ENCODE measurements around the gene GTF2E1.
A peak's percentile ranks its signal among the peaks of the same experiment; 100 is the strongest.
"Not testable (repeated sequence)": the region's sequence is repeated elsewhere in the genome, so short reads cannot be mapped to it uniquely, and the experiment has no call there.

GTF2E1 gene

DNA sequence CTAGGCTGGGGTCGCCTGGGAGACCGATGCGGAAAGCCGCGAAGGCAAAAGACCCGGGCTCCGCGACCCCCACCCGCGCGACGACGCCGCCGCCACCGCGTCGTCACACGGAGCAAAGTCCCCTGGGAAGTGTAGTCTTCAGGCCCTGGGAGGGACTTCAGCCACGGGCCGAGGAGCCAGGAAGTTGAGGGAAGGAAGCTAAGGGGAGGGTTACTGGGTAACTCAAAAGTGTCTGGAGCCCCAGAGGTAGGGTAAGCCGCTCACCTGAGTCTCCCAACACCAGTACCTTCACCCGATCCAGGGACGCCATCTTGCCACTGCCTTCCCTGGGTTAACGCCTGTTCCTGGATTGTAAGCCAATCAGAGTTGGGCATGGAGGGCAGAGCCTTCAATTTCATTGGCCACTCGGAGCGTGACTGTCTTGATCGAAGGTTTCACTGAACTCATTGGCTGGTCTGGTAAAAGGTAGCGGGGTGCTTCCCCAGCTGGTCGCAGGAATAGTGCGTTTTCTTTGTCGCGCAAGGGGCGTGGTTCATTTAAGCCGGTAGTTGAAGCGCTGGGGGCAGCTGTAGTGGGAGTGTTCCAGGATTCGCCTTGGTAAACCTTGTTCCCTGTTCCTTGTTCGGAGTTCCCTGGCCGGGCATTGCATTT lies at the start of gene GTF2E1, which contains the start of gene RABL3:
TSS of gene GTF2E1 (plus strand) at position 547 of the 651 bp plus-strand sequence. CDS start 7,809 bp downstream, outside the sequence.
TSS of gene RABL3 (minus strand) at position 319 of the 651 bp plus-strand sequence. CDS start at position 310, 9 bp downstream.
- peak; percentile 100 for DNase-seq

DNA sequence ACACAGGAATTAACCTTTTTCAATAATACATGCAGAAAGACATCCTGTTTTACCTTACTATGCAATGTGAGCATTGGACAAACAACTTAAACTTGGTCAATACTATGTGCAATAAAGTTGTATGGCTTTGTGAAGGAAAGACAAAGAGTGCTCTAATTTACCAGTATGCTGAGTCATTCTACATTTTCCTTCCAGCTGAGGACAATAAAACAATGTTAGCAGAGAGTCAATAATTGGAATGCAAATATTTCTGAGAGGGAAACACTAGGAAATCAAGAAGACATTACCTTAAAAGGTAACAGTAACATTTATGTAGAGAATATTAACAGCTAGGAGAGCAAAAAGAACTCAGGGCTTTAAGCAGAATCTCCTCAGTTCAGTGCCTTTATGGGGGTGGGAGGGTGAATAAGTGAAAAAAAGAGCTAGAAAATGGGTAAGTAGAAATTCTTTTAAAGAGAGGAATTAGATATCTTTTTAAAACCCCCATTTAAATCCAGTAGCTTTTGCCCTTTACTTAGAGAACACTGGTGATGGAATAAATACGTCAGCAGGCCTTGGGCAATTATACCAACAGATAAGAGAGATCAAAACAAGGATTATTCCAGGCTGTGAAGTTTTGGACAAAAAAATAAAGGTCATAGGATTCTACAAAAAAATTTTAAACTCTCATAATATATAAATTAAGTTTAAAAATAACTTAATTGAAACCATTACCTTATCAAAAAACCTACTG lies 48.9 kb upstream of the GTF2E1 start:
- DNase-seq, result peak; percentile 95

DNA sequence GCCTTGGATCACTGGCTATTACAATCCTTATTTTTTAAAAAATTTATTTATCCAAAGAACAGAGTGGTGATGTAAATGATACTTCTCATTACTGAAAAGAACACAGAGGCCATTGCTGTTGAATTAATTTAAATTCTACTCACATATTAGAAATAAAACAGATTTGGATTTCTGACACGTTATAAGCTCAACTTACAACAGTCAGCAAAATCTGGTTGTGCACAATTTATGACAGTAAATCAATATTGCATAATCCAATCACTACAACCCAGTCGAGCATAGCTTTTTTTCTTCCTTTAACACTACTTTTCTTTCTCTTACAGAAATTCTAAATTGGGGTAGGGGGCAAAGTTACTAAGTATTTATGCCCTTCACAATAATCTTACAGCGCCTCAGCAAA lies 43.2 kb upstream of the GTF2E1 start:
- DNase-seq, result no peak

DNA sequence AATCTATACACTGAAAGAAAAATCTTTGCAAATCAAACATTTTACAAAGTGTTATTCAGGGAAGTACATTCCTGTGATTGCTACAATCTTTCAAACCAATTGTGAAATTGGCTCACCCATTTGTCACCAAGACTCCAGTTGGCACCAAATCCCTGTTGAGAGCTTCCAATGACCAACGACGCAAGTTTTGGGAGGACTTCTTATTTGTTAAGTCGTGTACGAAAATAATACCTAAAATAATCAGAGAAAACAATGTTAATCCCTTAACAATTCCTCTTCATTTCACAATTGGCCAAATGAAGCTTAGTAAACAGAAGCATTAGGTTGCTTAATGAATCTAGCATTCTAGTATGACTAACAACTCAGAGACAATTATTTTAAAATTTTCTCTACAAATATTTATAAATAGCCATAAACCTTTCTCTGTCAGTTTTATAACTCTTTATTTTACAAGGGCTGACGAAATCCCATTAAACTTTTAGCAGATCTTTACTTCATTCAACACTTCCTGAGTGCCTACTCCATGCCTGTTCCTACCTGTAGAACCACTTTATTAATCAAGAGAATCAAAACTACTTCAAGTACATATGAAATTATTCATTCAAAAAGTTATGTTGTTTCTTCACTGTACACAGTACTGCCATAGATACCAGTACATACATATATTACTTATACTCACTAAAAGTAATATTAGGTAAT lies 36.5 kb upstream of the GTF2E1 start:
- DNase-seq, result no peak

DNA sequence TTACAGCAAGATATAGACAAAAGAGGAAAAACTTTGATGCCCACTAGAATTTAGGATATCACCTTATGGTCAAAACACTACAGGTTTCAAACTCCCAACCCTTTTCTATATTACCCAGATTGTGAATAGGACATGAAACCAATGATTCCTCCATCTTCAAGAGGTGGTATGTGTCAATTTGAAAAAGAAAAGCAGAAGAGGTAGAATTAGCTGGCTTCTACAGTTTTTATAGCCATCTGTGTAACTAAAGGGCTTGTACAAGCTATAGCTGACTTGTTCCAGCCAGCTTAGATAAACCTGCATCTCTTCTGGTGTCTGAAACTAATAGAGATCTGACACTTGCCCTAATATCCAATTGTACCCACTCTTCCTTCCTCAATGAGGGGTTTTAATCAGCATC lies 35.6 kb upstream of the GTF2E1 start:
- no peak for DNase-seq

DNA sequence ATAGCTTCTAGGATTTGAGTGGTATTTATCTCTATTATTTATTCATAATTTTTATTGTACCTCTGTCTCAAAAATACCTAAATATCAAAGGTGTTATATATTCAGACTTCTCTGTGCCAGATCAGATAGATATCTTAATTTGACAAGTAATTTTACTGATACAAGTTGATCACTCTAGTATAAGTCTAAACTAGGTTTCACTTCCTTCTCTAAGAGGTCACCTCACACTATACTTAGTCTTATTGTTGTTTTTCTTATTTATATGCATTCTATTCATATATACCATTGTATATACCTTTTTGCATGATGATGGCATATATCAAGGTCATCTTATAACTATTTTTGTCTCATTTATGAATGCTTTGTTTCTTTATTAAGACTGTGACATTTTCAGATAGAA lies 34.1 kb upstream of the GTF2E1 start:
- no peak for DNase-seq

- DNase-seq, result no peak
Observed at GRCh38 chr3:120710369-120710768, 32.2 kb upstream of the GTF2E1 start.

- no peak for DNase-seq
Observed at GRCh38 chr3:120713262-120713661, 29.3 kb upstream of the GTF2E1 start.

- DNase-seq, result not testable (repeated sequence)
Observed at GRCh38 chr3:120719167-120719834, 23.2 kb upstream of the GTF2E1 start.

DNA sequence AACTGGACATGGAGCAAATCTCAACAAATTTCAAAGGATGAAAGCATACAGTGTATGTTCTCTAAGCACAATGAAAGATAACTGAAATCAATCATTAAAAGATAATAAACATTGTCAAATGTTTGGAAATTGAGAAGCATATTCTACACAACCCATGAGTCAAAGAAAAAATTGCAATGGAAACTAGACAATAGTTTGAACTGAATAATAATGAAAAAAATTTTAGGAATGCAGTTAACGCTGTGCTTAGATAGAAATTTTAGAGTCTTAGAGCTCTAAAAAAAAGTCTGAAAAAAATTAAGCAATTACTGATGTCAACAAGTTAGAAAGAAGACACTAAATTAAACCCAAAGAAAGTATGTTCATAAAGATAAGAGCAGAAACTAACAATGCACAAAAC lies 15.8 kb upstream of the GTF2E1 start:
- DNase-seq, result no peak

GRCh38 chr3:120730576-120731542 lies 11.7 kb upstream of the GTF2E1 start:
- no peak for DNase-seq

DNA sequence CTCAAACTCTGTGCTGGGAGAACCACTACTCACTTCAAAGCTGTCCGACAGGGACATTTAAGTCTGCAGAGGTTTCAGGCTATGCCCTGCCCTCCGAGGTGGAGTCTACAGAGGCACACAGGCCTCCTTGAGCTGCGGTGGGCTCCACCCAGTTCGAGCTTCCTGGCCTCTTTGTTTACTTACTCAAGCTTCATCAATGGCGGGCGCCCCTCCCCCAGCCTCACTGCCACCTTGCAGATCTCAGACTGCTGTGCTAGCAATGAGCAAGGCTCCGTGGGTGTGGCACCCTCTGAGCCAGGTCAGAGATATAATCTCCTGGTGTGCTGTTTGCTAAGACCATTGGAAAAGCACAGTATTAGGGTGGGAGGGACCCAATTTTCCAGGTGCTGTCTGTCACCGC lies 4.5 kb upstream of the GTF2E1 start:
- not testable (repeated sequence) for DNase-seq

DNA sequence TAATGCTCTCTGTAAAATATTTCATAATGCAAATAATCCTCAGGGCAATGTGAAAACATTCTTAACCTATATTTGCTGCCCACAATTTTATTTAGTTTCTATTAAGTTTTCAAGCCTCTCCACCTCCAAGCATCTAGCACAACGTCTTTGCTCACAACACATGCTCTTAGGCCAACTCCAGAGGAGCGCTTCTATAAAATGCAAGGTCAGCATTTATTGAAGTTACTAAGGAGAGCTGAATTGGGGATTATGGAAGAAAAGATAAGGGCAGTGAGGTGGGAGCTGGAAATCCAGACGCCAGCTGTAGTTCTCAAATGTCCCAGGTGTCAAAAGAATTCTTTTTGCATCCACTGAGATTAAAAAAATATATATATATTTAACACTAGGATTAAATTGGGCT lies 1.2 kb upstream of the GTF2E1 start:
- DNase-seq, result no peak

GRCh38 chr3:120741837-120742197 lies 727 bp upstream of the GTF2E1 start:
- DNase-seq, result no peak

DNA sequence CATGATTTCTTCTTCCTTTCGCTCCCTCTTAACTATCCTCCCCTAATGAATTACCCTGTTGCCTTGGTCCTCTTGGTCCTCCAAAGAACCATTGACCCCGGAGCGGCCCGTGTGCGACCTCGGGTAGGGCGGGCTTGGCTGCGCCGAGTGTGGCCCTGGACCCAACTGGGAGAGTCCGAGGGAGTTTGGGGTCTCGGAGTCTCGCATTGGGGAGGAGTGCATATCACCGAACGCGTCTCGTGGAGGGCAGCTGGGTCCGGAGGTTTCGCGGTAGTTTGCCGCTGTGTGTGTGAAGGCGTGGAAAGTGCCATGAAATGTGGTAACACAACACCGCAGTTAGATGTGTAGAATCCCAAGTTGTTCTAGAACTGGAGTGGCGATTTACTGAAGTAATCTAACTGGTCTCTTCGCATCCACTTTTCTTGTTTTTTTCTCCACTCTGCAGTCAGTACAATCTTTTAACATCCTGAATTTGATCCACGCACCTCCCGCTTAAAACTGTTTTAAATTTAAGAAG lies 363 bp downstream of the GTF2E1 start:
- DNase-seq, result no peak

- DNase-seq, result no peak
Observed at GRCh38 chr3:120743556-120744195, 1.1 kb downstream of the GTF2E1 start.

- DNase-seq, result no peak
Observed at GRCh38 chr3:120745466-120745865, 2.9 kb downstream of the GTF2E1 start.

DNA sequence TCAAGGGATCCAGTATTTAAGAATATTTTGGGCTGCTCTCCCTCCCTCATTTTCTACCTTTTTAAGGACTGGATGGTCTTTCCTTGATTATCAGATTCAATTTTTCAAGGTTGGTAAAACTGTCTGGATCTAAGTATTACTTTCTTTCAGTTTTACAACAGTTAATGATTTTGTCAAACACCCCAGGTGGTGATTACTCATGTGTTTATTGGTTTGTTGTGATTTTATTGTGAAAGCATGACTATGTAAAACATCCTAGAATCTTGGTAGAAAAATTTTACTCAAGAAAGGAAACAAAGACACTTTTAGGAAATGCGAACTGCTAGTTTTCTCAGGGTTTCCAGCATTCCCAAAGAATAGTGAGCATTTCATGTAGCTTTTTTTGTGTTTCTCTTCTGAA lies 7.3 kb downstream of the GTF2E1 start:
- no peak for DNase-seq

GRCh38 chr3:120752230-120752629 lies 9.7 kb downstream of the GTF2E1 start:
- no peak for DNase-seq

GRCh38 chr3:120752865-120753264 lies 10.3 kb downstream of the GTF2E1 start:
- no peak for DNase-seq

DNA sequence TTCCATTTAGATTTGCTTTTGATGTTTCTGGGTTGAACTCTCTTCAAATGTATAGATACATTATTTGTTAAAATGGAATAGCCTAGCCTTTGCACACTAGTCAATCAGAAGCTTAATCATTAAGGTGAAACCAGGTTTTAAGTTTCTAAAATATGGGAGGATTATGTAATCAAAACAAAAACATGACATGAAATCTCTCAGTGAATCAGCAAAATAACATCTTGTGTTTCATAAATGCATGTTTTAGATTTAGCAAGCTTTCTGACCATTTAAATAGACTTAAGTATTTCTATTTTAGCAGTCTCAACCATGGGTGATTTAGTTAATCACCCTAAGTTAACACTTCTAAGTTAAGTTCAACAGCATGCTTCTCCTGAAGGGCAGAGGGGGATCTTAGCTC lies 11.3 kb downstream of the GTF2E1 start:
- DNase-seq, result no peak
